Epithelial cell of proximal tubule (primary cell): ENCODE results near the gene HLA-DQA1. TPM values are rescaled to one million over a fixed set of nuclear protein-coding genes. Genes with fewer than 3 reads are reported as not detected.

Experiments
- DNase-seq: peaks from one replicate; pipeline ENCODE4 v3.0.0-alpha.2; 2011; ENCODE audit warnings: low read depth
- H3K4me3 ChIP-seq: 2 replicates; pipeline ENCODE4 v1.5.1; 2011; ENCODE audit warnings: low read depth, mild to moderate bottlenecking, low read length
- total RNA-seq: library from RNA; depleted of rRNA; stranded (reverse); fragments of >200 nt; gene quantifications from 2 replicates; pipeline ENCODE4 v1.2.3, GENCODE V29; 2015
- TF ChIP-seq, protein P1 (sequence below): conservative IDR thresholded peaks from 2 replicates; pipeline ENCODE4 v1.5.1; 2012; ENCODE audit warnings: low read depth, mild to moderate bottlenecking, low read length

HLA-DQA1 gene
- total RNA-seq, 1 donor from 2014 or later: not detected

DNA sequence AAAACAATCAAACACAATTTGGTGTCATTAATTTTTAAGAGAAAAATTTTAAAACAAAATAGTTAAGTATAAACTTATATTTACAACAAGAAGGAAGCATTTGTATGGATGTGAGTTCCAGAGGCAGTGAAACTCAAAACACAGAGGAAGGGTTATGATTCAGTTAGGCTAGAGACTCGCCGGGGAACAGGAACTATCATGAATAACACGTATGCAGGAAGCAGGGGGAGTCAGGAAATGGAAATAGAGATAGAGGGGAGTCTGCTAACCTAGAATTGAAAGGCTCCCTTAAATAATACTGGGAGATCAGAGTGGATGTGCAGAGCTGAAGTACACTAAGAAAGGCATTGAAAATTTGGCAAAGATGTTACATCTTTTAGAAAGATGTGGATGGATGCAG, 33.3 kb upstream of the HLA-DQA1 start:
- TF ChIP-seq, protein P1, sequence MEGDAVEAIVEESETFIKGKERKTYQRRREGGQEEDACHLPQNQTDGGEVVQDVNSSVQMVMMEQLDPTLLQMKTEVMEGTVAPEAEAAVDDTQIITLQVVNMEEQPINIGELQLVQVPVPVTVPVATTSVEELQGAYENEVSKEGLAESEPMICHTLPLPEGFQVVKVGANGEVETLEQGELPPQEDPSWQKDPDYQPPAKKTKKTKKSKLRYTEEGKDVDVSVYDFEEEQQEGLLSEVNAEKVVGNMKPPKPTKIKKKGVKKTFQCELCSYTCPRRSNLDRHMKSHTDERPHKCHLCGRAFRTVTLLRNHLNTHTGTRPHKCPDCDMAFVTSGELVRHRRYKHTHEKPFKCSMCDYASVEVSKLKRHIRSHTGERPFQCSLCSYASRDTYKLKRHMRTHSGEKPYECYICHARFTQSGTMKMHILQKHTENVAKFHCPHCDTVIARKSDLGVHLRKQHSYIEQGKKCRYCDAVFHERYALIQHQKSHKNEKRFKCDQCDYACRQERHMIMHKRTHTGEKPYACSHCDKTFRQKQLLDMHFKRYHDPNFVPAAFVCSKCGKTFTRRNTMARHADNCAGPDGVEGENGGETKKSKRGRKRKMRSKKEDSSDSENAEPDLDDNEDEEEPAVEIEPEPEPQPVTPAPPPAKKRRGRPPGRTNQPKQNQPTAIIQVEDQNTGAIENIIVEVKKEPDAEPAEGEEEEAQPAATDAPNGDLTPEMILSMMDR: no peak
- no peak overlapping the region for H3K4me3 ChIP-seq
- DNase-seq: no peak

DNA sequence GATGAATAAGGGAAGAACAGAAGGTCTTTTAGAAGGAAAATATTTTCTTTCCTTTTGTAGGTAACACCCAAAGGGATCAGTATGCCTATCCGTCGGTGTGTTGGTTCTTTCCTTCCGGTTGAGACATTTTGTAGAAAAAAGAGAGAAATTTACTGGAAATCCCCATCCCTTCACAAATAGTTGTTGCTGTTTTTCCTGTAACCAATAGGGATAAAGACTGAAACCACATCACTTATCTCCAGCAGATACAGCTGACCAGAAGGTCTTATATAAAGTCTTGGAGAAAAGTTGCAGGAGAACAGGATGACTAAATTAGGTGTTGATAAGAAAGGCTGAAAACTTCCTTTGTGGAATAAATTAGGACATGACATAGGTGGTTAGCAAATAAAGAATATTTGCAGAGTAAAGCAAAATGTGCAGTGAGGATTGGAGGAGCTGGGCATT, 32.8 kb upstream of the HLA-DQA1 start:
- no peak overlapping the region for H3K4me3 ChIP-seq
- TF ChIP-seq, protein P1: no peak
- DNase-seq: no peak

DNA sequence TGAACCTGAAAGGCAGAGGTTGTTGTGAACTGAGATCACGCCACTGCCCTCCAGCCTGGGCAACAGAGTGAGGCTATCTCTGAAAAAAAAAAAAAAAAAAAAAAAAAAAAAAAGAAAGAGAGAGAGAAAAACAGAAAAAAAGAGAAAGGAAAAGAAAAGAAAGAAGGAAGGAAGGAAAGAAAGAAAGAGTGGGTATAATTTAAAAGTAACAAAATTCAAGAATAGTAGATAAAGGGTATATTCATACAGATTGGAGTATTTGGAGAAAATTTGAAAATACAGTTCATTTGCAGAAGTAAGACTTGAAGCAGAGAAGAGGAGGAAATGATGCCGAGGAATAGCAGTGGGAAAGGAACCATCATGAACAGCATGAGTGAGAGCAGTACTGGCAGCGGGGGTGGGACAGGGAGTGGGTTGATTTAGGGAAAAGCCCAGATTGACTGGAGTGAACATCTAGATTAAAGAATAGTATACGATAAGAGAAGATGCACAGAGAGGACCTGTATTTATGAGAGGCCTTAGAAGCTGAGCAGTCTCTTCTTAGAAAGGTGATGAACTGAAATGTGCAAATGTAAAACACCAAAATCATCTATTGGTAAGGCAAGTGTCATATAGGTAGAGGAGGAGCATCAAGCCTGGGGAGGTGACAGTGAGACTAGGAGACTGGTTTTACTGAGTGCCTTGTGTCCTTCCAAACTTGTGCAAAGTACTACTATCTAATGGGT, 29.8 kb upstream of the HLA-DQA1 start:
- no peak overlapping the region for H3K4me3 ChIP-seq
- TF ChIP-seq, protein P1: no peak
- no peak for DNase-seq

DNA sequence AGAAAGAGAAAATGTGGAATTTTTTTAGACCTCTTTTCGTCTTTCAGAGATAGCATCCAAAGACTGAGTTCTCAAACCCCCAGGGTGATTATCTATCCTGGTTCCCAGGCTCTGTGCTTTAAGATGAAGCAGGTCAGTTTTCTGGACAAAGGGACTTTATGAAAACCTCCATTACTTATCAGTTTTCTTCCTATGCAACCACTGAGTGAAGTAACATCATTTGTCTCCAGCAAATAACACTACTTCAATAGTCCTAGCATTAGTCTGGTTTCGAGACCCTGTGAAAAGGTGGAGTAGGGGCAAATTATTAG, 29.3 kb upstream of the HLA-DQA1 start:
- H3K4me3 ChIP-seq: no peak overlapping the region
- TF ChIP-seq, protein P1: no peak
- DNase-seq: no peak

DNA sequence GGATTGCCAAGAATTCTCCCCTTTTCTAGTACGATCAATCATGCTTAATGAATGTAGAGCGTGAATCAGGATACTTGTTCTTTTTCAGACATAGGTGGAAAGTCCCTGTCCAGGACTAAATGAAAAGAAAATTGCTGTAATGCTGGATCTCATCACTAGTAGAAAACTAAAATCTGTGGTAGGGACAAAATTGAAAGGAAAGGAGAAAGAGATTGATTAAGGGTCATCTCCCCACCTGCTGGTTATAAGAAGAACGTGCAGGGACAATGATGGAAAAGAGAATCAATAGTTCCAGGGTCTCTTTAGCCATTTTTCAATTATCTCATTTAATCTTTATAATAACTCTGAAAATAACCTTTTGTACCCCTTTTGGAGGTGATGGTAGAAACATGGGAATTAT, 28.8 kb upstream of the HLA-DQA1 start:
- H3K4me3 ChIP-seq: no peak overlapping the region
- TF ChIP-seq, protein P1: no peak
- no peak for DNase-seq

DNA sequence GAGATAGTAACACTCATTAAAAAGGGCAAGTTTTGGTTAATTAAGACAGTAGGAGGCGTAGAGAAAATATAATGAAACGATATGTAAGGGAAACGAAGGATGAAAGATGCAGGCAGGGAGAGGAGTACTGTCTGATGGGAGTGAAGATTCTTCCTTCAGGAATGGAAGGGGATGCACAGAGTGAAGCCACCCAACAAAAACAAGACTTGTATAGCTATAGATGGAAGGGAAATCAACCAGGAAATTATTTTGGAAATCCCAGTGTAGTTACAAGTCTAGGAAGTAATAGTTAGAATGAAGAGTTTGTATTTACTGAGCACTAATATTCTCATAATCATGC, 27.8 kb upstream of the HLA-DQA1 start:
- TF ChIP-seq, protein P1: no peak
- H3K4me3 ChIP-seq: no peak overlapping the region
- DNase-seq: no peak
